ENCODE results near the gene COL23A1.

Gene COL23A1

DNA sequence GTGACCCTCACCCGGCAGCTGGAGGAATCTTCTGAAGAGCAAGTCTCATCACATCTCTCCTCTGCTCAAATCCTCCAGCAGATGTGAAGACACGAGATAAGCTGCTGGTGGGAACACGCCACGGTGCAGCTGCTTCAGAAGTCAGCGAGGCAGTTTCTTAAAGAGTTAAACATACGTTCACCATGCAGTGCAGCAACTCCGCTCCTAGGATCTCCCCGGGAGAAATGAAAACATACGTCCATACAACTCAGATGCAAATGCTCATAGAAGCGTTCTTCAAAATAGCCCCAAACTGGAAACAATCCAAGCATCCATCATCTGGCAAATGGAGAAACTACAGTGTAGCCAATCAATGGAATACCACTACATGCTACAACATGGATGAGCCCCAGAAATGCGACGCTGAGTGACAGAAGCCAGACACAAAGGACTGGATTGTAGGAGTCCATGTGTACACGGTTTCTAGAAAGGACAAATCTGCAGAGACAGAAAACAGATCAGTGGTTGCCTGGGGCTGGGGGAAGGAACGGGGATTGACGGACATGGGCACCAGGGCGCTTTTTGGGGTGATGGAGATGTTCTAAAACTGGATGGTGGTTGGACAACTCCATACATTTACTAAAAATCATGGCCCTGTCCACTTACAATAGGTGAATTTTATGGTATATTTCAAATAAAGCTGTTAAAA lies 150.6 kb downstream of the COL23A1 start:
- DNase-seq (ENCODE audit: low read depth): no peak
- TF ChIP-seq, protein P1, sequence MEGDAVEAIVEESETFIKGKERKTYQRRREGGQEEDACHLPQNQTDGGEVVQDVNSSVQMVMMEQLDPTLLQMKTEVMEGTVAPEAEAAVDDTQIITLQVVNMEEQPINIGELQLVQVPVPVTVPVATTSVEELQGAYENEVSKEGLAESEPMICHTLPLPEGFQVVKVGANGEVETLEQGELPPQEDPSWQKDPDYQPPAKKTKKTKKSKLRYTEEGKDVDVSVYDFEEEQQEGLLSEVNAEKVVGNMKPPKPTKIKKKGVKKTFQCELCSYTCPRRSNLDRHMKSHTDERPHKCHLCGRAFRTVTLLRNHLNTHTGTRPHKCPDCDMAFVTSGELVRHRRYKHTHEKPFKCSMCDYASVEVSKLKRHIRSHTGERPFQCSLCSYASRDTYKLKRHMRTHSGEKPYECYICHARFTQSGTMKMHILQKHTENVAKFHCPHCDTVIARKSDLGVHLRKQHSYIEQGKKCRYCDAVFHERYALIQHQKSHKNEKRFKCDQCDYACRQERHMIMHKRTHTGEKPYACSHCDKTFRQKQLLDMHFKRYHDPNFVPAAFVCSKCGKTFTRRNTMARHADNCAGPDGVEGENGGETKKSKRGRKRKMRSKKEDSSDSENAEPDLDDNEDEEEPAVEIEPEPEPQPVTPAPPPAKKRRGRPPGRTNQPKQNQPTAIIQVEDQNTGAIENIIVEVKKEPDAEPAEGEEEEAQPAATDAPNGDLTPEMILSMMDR (IDR thresholded peaks at IDR 0.05; ENCODE audit: insufficient read depth, low read depth, low read length, missing control alignments): no peak
- H3K4me3 ChIP-seq (ENCODE audit: low read length): no peak overlapping the region

GRCh38 chr5:178438796-178439195 lies 151.4 kb downstream of the COL23A1 start:
- no peak overlapping the region for H3K4me3 ChIP-seq (ENCODE audit: low read length)
- TF ChIP-seq, protein P1 (IDR thresholded peaks at IDR 0.05; ENCODE audit: insufficient read depth, low read depth, low read length, missing control alignments): no peak
- DNase-seq (ENCODE audit: low read depth): no peak

DNA sequence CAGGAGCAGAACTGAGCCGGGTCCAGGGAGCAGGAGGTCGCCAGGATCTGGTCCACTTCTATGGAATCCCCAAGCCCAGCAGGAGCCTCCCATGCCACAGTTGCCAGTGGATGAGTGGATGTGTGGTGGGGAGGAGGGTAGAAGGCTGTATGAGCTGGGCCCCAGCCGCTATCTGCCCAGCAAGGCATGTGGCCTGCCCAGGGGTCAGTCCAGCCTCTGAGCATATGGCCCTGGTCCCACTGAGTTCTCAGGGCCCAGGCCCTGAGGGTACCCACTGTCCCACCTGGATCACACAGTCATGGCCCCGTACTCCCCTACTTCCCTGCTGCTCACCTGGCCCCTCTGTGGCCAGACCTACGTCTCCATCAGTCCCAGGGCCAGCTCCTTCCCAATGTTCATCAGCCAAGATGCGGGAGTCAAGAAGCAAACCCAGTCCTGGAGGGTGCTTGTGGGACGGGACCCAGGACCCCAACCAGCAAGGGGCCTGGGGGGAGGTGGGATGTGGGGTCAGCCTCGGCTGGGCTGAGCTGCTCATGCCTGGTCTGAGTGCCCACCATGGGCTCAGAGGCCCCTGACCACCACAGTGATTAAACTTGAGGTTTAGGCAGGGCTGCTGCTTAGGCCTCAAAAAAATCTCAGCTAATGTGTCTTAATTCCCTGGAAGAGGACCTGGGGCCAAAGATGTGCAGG lies 152.7 kb downstream of the COL23A1 start:
- H3K4me3 ChIP-seq (ENCODE audit: low read length): no peak overlapping the region
- TF ChIP-seq, protein P1 (IDR thresholded peaks at IDR 0.05; ENCODE audit: insufficient read depth, low read depth, low read length, missing control alignments): no peak
- DNase-seq (ENCODE audit: low read depth): no peak

DNA sequence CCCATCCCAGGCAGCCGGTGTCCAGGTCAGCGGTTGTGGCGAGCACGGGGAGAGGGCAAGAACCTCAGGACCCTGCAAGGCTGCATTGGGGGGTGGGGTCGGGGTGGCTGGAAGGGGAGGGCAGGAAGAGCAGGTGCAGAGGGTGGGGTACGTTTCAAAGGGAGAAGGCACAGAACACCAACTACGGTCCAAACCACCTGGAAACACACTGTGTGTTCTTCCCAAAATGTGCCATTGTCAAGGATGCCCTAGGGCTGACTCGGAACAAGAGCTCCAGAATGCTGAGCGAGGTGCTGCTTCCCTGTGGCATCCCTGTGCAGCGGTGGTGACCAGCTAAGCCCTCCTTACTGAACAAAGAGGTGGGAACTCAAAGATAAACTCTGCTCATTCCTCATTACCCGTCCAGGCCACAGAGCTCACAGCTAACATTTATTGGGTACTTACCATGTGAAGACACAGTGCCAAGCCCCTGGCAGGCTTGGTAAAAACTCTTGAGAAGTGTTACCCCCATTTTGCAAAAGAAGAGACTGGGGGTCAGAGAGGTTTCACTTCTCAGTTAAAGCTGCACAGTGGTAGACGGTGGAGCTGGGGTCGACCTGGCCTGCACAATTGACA lies 153.8 kb downstream of the COL23A1 start:
- TF ChIP-seq, protein P1 (IDR thresholded peaks at IDR 0.05; ENCODE audit: insufficient read depth, low read depth, low read length, missing control alignments): no peak
- no peak overlapping the region for H3K4me3 ChIP-seq (ENCODE audit: low read length)
- DNase-seq (ENCODE audit: low read depth): no peak

- TF ChIP-seq, protein P1 (IDR thresholded peaks at IDR 0.05; ENCODE audit: insufficient read depth, low read depth, low read length, missing control alignments): no peak
- no peak for DNase-seq (ENCODE audit: low read depth)
- no peak overlapping the region for H3K4me3 ChIP-seq (ENCODE audit: low read length)
Observed at GRCh38 chr5:178435321-178436238, 154.6 kb downstream of the COL23A1 start.

DNA sequence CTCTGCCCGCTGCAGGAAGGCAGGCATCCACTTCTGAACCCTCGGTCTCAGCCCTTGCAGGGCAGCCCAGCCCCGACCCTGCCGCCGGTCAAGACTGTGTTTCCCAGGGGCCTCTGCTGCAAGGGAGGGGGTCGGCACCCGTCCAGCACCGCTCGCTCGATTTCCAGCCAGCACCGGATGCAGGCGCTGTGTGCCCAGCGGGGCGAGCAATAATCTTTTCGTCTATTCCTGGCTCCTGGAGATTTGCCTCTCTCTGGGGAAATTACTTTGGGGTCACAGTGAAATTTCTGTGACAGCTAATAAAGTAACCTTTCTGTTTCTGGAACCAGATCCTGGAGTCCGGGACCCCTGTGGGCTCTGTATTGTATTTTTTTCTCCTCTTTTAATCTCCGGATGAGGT lies 155.3 kb downstream of the COL23A1 start:
- TF ChIP-seq, protein P1 (IDR thresholded peaks at IDR 0.05; ENCODE audit: insufficient read depth, low read depth, low read length, missing control alignments): no peak
- no peak for DNase-seq (ENCODE audit: low read depth)
- no peak overlapping the region for H3K4me3 ChIP-seq (ENCODE audit: low read length)

All from epithelial cell of esophagus (primary cell).